ENCODE measurements around the gene PAX8. TPM values are rescaled to one million over a fixed set of nuclear protein-coding genes. Genes with fewer than 3 reads are reported as not detected.

PAX8 gene
- total and polyA plus RNA-seq, 12 donors: 1.7 to 72.3 (median 11.6) TPM

DNA sequence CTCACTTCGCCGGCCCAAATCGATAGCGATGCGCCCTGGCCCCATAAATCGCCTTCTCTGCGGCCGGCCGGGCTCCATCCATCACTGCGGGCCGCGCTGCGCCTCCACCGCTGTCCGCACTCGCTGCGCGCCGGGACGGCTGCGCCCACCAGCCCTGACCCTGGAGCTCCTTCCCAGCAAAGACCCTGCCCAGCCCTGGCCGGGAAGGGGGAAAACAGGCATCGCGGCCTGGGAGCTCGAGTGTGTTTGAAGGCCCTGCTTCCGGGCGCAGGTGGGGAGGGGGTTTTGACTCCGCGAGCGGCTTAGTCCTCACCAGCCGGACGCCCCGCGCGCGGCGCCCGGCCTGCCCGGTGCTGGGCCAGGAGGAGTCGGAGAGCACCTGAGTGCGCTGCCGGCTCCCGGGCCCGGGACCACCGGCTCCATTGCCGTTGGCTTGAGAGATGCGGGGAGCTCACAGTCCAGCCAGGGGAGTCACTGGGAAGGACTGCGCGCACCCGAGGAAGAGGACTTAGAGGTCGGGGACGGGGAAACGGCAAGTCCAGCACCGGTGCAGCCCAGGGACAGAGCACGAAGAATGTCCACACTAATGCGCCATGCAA lies 1.1 kb downstream of the PAX8 start:
- intact Hi-C loops (cut with DNase I): no loop called here
- no peak for DNase-seq
- 17 to 28% (median 25%) methylated on average over 4 to 56 of the region's 56 CpGs for WGBS, 4 donors
- H3K27me3 ChIP-seq: peaks cover 55% of the 10 kb centered on the region
- H3K4me3 ChIP-seq: no peak overlapping the region
- H3K27ac ChIP-seq: no peak overlapping the region
- TF ChIP-seq POLR2A (IDR thresholded peaks at IDR 0.05): no peak
- TF ChIP-seq, protein P1, sequence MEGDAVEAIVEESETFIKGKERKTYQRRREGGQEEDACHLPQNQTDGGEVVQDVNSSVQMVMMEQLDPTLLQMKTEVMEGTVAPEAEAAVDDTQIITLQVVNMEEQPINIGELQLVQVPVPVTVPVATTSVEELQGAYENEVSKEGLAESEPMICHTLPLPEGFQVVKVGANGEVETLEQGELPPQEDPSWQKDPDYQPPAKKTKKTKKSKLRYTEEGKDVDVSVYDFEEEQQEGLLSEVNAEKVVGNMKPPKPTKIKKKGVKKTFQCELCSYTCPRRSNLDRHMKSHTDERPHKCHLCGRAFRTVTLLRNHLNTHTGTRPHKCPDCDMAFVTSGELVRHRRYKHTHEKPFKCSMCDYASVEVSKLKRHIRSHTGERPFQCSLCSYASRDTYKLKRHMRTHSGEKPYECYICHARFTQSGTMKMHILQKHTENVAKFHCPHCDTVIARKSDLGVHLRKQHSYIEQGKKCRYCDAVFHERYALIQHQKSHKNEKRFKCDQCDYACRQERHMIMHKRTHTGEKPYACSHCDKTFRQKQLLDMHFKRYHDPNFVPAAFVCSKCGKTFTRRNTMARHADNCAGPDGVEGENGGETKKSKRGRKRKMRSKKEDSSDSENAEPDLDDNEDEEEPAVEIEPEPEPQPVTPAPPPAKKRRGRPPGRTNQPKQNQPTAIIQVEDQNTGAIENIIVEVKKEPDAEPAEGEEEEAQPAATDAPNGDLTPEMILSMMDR (IDR thresholded peaks at IDR 0.05): no peak
- peaks cover 3 to 4% of the 10 kb centered on the region in 2 donors for H3K4me1 ChIP-seq (replicated peaks in 1 of 2)
- no peaks in the 10 kb centered on the region for H3K36me3 ChIP-seq (replicated peaks in 1 of 2)
- no peaks in the 10 kb centered on the region for H3K9me3 ChIP-seq (replicated peaks in 1 of 3)

DNA sequence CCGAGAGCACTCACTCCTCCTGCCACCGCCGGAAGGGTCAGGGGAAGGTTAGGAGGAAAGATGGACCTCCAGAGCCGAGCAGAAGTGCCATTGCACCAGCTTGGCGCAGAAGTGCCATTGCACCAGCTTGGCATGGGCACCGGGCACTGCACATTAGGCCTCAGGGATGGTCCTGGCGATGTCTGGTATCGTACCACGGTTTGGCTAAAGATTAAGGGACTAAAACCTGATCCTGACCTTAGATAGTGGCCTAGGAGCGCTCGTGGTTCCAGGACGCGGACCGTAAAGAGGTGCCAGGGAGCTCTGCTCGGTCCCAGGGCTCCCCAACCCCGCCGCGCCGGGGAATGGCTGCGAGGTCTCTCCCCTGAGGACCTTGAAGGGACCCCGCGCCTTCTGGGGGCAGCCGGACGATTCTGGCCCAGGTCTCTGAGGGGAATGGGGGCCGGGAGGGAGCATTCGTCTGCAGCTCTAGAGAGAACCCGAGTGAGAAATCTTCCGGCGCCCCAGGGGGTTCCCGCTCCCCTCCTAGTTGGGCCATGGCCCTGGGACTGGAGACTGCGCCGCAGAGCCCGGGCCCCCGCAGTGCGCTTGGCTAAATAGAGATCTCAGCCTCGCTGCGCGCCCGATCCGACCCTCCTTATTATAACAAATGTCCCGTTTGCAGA lies 1.8 kb downstream of the PAX8 start:
- Histone ChIP-seq H3K27ac (no peak overlapping the region), H3K4me1 (replicated peaks in 1 of 2) (peaks cover 0 to 4% of the 10 kb centered on the region in 2 donors), H3K9me3 (replicated peaks in 1 of 3) (no peaks in the 10 kb centered on the region), H3K4me3 (no peak overlapping the region), H3K27me3 (peaks cover 59% of the 10 kb centered on the region), H3K36me3 (replicated peaks in 1 of 2) (no peaks in the 10 kb centered on the region)
- TF ChIP-seq, protein P1 (IDR thresholded peaks at IDR 0.05): no peak
- TF ChIP-seq POLR2A (IDR thresholded peaks at IDR 0.05): no peak
- 18 to 29% (median 27%) methylated on average over 17 to 41 of the region's 41 CpGs for WGBS, 4 donors
- no peak for DNase-seq
- intact Hi-C loops (cut with DNase I): no loop called here

DNA sequence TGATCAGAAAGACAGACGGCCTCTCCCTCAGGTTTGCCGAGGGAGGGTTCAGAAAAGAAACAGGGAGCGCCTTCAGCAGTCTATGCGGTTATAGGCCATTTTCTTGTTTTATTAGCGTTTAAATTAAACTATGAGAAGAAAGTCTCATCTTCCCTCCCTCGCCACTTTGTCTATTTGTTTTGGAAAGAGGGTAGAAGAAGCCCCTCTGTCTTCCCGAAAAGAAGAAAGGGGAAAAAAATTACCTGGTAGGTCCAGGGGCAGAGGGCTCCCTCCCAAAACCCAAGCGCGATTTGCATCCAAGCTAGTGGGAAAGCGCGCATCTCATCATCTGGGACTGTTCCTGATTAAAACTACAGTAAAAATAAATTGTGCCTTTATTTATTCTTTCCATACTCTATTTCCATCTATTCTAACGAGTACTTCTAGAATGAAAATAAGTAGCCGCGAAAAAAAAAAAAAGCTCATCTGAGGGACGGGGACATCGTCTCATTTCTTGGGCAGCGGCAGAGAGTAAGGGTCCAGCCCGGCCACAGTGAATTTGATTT lies 2.4 kb downstream of the PAX8 start:
- Histone ChIP-seq H3K27me3 (peaks cover 65% of the 10 kb centered on the region), H3K9me3 (replicated peaks in 1 of 3) (no peaks in the 10 kb centered on the region), H3K27ac (no peak overlapping the region), H3K36me3 (replicated peaks in 1 of 2) (no peaks in the 10 kb centered on the region), H3K4me1 (replicated peaks in 1 of 2) (peaks cover 0 to 4% of the 10 kb centered on the region in 2 donors), H3K4me3 (no peak overlapping the region)
- no peak for DNase-seq
- WGBS, 4 donors: 36 to 49% (median 45%) methylated on average over 18 of the region's 18 CpGs
- intact Hi-C loops (cut with DNase I): no loop called here
- TF ChIP-seq, protein P1 (IDR thresholded peaks at IDR 0.05): no peak
- no peak for TF ChIP-seq POLR2A (IDR thresholded peaks at IDR 0.05)

DNA sequence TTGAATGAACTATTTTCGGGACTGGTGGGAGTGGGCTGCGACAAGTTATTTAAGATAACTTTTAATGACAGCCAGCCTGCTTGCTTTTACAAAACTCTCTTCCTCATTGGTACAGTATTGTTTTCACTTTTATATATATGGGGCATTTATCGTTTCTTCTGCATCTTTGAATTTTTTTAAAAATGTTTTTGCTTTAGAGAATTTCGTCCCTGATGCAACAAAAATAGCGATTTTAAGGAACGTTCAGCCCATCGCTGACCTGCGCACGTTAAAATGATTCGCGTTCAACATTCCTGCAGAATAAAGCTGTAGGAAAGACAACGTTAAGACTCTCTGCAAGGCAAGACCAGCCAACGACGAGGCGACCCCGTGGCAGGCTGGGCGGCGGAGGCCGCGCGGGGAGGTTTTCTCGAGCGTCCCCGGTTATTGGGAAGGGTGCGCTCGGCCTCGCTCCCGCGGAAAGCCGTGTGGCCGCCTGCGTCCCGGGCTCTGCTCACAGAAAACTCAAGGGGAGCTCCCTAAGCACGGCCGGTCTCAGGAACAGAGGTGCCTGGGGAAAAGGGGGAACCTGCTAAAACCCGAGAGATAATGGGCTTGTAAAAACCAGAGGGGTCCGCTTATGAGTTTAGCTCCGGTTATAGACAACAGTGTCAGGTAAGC lies 3.0 kb downstream of the PAX8 start:
- 25 to 47% (median 36%) methylated on average over 27 to 38 of the region's 38 CpGs for WGBS, 4 donors
- Histone ChIP-seq H3K27me3 (peaks cover 71% of the 10 kb centered on the region), H3K9me3 (replicated peaks in 1 of 3) (no peaks in the 10 kb centered on the region), H3K27ac (no peak overlapping the region), H3K4me1 (replicated peaks in 1 of 2) (peaks cover 0 to 4% of the 10 kb centered on the region in 2 donors), H3K4me3 (no peak overlapping the region), H3K36me3 (replicated peaks in 1 of 2) (no peaks in the 10 kb centered on the region)
- intact Hi-C loops (cut with DNase I): no loop called here
- TF ChIP-seq, protein P1 (IDR thresholded peaks at IDR 0.05): no peak
- TF ChIP-seq POLR2A (IDR thresholded peaks at IDR 0.05): no peak
- no peak for DNase-seq

Data from adrenal gland (tissue), 12 donors.